Measurements from ENCODE around the gene PHLDB2.

The PHLDB2 gene

GRCh38 chr3:111884411-111885018 is 25.4 kb downstream of the PHLDB2 start:
- DNase-seq (ENCODE audit: low spot score) = no peak

GRCh38 chr3:111885578-111885977 is 26.5 kb downstream of the PHLDB2 start:
- no peak for DNase-seq (ENCODE audit: low spot score)

- DNase-seq (ENCODE audit: low spot score) = no peak
These were observed 31.1 kb downstream of the PHLDB2 start for GRCh38 chr3:111890051-111890580.

GRCh38 chr3:111892070-111892469 is 33.0 kb downstream of the PHLDB2 start:
- DNase-seq (ENCODE audit: low spot score) = no peak

GRCh38 chr3:111895071-111895470 is 36.0 kb downstream of the PHLDB2 start:
- no peak for DNase-seq (ENCODE audit: low spot score)

GRCh38 chr3:111899966-111900365 is 40.9 kb downstream of the PHLDB2 start:
- DNase-seq (ENCODE audit: low spot score) = no peak

GRCh38 chr3:111901637-111902036 is 42.6 kb downstream of the PHLDB2 start:
- DNase-seq (ENCODE audit: low spot score) = no peak

- no peak for DNase-seq (ENCODE audit: low spot score)
These were observed 43.5 kb downstream of the PHLDB2 start for GRCh38 chr3:111902534-111902933.

- DNase-seq (ENCODE audit: low spot score) = no peak
These were observed 44.0 kb downstream of the PHLDB2 start for GRCh38 chr3:111903067-111903511.

GRCh38 chr3:111904376-111905241 is 45.5 kb downstream of the PHLDB2 start:
- no peak for DNase-seq (ENCODE audit: low spot score)

- DNase-seq (ENCODE audit: low spot score) = no peak
These were observed 47.6 kb downstream of the PHLDB2 start for GRCh38 chr3:111906656-111907055.

- no peak for DNase-seq (ENCODE audit: low spot score)
These were observed 48.1 kb downstream of the PHLDB2 start for GRCh38 chr3:111907151-111907550.

GRCh38 chr3:111910806-111911205 is 51.7 kb downstream of the PHLDB2 start:
- no peak for DNase-seq (ENCODE audit: low spot score)

GRCh38 chr3:111911446-111911845 is 52.4 kb downstream of the PHLDB2 start:
- no peak for DNase-seq (ENCODE audit: low spot score)

- no peak for DNase-seq (ENCODE audit: low spot score)
These were observed 54.2 kb downstream of the PHLDB2 start for GRCh38 chr3:111913163-111913763.

- no peak for DNase-seq (ENCODE audit: low spot score)
These were observed 56.8 kb downstream of the PHLDB2 start for GRCh38 chr3:111915905-111916304.

- DNase-seq (ENCODE audit: low spot score) = no peak
These were observed 58.2 kb downstream of the PHLDB2 start for GRCh38 chr3:111917300-111917699.

GRCh38 chr3:111919370-111920065 is 60.5 kb downstream of the PHLDB2 start:
- DNase-seq (ENCODE audit: low spot score) = no peak

GRCh38 chr3:111921181-111921580 is 62.1 kb downstream of the PHLDB2 start:
- DNase-seq (ENCODE audit: low spot score) = no peak

GRCh38 chr3:111923095-111923771 is 64.2 kb downstream of the PHLDB2 start:
- no peak for DNase-seq (ENCODE audit: low spot score)

- no peak for DNase-seq (ENCODE audit: low spot score)
These were observed 64.7 kb downstream of the PHLDB2 start for GRCh38 chr3:111923806-111924205.

GRCh38 chr3:111924283-111924682 is 65.2 kb downstream of the PHLDB2 start:
- DNase-seq (ENCODE audit: low spot score) = no peak

All from germinal center (tissue), 1 donor.